DOHH2 (cell line): Measurements from ENCODE around the gene HHATL.

ENCODE experiments used
- EZH2phosphoT487 ChIP-seq: fragments of 200-600 bp; sonication (generic); IDR thresholded peaks from 2 replicates; pipeline ENCODE4 v1.6.1; 2017; ENCODE audit warnings: borderline replicate concordance, mild to moderate bottlenecking, antibody characterized with exemption, low read length, moderate library complexity, mixed read lengths
- TF ChIP-seq, protein P1 (sequence below): fragments of 200-600 bp; sonication (generic); IDR thresholded peaks from one replicate; pipeline ENCODE4 v1.5.1; 2014; ENCODE audit warnings: antibody characterized with exemption, mild to moderate bottlenecking, low read depth, low read length; ENCODE audit not compliant: poor library complexity, severe bottlenecking

DNA sequence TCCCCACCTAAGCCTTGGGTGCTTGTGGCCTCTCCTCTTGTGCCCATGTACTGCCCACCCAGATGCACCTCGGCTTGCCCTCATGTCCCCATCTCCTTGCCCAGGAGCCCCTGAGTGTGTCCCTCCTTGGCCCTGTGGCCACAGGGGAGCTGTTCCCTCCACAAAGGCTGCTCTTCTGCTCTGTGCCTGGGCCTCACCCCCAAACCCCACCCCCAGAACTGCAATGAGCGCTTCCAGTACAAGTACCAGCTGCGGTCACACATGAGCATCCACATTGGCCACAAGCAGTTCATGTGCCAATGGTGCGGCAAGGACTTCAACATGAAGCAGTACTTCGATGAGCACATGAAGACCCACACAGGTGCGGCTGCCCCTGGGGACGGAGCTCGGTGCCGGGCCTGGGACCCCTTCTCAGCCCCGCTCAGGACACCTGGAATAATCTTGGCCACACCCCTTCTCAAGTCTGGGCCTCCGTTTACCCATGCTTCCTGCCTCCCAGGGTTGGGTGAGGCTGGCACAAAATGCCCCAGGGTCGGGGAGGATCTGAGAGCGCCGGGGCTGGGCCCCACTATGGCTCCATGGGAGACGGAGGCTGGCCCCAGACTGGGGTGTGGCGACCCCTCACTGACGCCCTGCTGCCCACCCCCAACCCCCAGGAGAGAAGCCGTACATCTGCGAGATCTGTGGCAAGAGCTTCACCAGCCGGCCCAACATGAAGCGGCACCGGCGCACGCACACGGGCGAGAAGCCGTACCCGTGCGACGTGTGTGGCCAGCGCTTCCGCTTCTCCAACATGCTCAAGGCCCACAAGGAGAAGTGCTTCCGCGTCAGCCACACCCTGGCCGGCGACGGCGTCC lies 38.8 kb downstream of the HHATL start:
- TF ChIP-seq, protein P1, sequence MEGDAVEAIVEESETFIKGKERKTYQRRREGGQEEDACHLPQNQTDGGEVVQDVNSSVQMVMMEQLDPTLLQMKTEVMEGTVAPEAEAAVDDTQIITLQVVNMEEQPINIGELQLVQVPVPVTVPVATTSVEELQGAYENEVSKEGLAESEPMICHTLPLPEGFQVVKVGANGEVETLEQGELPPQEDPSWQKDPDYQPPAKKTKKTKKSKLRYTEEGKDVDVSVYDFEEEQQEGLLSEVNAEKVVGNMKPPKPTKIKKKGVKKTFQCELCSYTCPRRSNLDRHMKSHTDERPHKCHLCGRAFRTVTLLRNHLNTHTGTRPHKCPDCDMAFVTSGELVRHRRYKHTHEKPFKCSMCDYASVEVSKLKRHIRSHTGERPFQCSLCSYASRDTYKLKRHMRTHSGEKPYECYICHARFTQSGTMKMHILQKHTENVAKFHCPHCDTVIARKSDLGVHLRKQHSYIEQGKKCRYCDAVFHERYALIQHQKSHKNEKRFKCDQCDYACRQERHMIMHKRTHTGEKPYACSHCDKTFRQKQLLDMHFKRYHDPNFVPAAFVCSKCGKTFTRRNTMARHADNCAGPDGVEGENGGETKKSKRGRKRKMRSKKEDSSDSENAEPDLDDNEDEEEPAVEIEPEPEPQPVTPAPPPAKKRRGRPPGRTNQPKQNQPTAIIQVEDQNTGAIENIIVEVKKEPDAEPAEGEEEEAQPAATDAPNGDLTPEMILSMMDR = no peak
- TF ChIP-seq EZH2phosphoT487 = no peak
